ENCODE results near the gene APLP2. TPM values are rescaled to one million over a fixed set of nuclear protein-coding genes. Genes with fewer than 3 reads are reported as not detected.

Gene APLP2
- total RNA-seq, 2 donors from 2014 or later, result 493 to 557 TPM

DNA sequence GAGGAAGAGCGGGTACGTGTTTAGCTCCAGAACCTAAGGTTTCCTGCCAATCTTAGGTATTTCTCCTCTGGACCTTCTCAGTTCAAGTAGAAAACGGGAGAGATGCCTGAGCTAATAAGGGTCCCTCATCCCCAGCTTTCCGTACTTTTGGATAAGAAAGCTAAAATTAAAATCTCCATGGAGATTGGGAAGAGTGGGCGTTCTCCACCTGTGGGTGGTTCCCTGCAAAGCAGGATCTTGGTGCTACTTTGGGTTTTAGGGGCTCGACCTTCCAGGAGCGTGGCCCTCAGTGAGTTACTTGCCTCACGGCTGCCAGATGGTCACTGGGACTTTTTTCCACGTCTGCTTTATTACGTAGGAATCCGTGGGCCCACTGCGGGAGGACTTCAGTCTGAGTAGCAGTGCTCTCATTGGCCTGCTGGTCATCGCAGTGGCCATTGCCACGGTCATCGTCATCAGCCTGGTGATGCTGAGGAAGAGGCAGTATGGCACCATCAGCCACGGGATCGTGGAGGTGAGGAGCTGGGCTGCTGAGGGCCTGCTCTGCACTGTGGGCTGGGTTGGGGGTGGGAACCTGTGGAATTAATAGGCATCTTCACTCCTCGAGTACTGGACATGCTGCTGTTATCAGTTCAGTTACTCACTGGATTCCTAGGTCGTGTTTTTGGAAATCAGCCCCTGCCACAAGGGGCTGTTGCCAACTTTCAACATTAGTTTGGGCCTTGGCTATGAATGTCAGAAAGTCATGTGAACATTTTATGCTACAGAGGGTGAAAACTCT, 72.1 kb downstream of the APLP2 start:
- Histone ChIP-seq H3K9me3 (no peaks in the 10 kb centered on the region), H3K27me3 (replicated peaks; ENCODE audit: insufficient read depth) (no peaks in the 10 kb centered on the region), H3K27ac (no peak overlapping the region)

DNA sequence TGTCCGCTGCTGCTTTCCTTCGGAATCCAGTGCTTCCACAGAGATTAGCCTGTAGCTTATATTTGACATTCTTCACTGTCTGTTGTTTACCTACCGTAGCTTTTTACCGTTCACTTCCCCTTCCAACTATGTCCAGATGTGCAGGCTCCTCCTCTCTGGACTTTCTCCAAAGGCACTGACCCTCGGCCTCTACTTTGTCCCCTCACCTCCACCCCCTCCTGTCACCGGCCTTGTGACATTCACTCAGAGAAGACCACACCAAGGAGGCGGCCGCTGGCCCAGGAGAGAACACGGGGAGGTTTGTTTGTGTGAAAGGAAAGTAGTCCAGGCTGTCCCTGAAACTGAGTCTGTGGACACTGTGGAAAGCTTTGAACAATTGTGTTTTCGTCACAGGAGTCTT, 74.4 kb downstream of the APLP2 start:
- peaks cover 23% of the 10 kb centered on the region for H3K36me3 ChIP-seq
- no peak overlapping the region for H3K4me3 ChIP-seq
- TF ChIP-seq, protein P1, sequence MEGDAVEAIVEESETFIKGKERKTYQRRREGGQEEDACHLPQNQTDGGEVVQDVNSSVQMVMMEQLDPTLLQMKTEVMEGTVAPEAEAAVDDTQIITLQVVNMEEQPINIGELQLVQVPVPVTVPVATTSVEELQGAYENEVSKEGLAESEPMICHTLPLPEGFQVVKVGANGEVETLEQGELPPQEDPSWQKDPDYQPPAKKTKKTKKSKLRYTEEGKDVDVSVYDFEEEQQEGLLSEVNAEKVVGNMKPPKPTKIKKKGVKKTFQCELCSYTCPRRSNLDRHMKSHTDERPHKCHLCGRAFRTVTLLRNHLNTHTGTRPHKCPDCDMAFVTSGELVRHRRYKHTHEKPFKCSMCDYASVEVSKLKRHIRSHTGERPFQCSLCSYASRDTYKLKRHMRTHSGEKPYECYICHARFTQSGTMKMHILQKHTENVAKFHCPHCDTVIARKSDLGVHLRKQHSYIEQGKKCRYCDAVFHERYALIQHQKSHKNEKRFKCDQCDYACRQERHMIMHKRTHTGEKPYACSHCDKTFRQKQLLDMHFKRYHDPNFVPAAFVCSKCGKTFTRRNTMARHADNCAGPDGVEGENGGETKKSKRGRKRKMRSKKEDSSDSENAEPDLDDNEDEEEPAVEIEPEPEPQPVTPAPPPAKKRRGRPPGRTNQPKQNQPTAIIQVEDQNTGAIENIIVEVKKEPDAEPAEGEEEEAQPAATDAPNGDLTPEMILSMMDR (IDR thresholded peaks at IDR 0.05), result no peak
- H3K9me3 ChIP-seq, result no peaks in the 10 kb centered on the region
- DNase-seq (ENCODE audit: low spot score), result no peak
- H3K27ac ChIP-seq, result no peak overlapping the region
- no peaks in the 10 kb centered on the region for H3K27me3 ChIP-seq (replicated peaks; ENCODE audit: insufficient read depth)
- H3K4me1 ChIP-seq (ENCODE audit: control insufficient read depth in 1 of 2, low read depth in 2 of 2), result peaks cover 3 to 9% of the 10 kb centered on the region in 2 donors
- ATAC-seq (ENCODE audit: insufficient number of reproducible peaks, low FRiP score, low read depth), result no peak

More for the DNA sequence above, 72.1 kb downstream of the APLP2 start:
- no peak overlapping the region for H3K4me3 ChIP-seq
- H3K36me3 ChIP-seq, result peaks cover 23% of the 10 kb centered on the region
- TF ChIP-seq, protein P1 (IDR thresholded peaks at IDR 0.05), result no peak
- ATAC-seq (ENCODE audit: insufficient number of reproducible peaks, low FRiP score, low read depth) (no peak), DNase-seq (ENCODE audit: low spot score) (no peak)
- peaks cover 3 to 9% of the 10 kb centered on the region in 2 donors for H3K4me1 ChIP-seq (ENCODE audit: control insufficient read depth in 1 of 2, low read depth in 2 of 2)

DNA sequence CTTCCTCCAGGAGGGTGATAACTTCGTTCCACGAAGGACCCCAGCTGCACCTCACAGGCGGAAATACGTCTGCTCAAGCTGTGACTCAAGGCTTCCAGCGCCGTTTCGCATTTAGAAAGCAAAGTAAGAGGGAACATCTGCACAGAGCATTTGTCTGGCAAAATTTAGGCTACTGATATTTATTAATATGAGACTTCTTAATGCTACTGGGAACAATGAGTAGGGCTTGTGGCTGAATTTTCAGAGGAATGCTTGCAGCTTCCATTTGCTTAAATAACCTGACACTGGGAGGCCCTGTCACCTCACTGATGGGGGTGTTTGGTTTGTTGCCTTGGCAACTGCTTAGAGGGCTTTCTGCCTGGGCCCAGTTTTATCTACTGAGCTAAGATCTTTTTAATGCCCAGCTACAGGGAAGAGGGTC, 75.2 kb downstream of the APLP2 start:
- Histone ChIP-seq H3K4me1 (ENCODE audit: control insufficient read depth in 1 of 2, low read depth in 2 of 2) (peaks cover 3 to 9% of the 10 kb centered on the region in 2 donors), H3K9me3 (no peaks in the 10 kb centered on the region), H3K4me3 (no peak overlapping the region), H3K27ac (no peak overlapping the region), H3K27me3 (replicated peaks; ENCODE audit: insufficient read depth) (no peaks in the 10 kb centered on the region), H3K36me3 (peaks cover 20% of the 10 kb centered on the region)
- TF ChIP-seq, protein P1 (IDR thresholded peaks at IDR 0.05), result no peak
- no peak for ATAC-seq (ENCODE audit: insufficient number of reproducible peaks, low FRiP score, low read depth)
- no peak for DNase-seq (ENCODE audit: low spot score)

DNA sequence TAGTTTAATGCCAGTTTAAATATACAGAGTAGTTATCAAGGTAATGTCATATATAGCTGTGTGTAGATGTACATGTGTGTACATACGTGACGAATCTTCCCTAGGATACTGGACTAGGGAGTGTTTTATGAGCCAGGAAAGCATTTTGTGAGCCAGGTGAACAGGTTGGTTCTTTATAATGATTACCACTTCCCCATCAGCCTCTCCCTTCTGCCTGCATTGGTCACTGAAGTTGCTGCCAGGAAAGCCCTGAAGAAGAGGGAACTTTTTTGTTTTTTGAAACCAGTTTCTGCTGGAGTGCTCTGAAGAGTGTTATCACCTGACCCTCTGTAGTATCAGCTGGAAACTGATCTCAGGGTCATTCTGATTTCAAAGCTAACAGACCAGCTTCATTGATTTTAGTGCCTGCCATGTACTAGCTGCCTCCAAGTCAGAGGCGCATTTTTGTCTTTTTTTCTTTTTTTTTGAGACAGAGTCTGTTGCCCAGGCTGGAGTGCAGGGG, 75.7 kb downstream of the APLP2 start:
- peaks cover 20% of the 10 kb centered on the region for H3K36me3 ChIP-seq
- TF ChIP-seq, protein P1 (IDR thresholded peaks at IDR 0.05), result no peak

DNA sequence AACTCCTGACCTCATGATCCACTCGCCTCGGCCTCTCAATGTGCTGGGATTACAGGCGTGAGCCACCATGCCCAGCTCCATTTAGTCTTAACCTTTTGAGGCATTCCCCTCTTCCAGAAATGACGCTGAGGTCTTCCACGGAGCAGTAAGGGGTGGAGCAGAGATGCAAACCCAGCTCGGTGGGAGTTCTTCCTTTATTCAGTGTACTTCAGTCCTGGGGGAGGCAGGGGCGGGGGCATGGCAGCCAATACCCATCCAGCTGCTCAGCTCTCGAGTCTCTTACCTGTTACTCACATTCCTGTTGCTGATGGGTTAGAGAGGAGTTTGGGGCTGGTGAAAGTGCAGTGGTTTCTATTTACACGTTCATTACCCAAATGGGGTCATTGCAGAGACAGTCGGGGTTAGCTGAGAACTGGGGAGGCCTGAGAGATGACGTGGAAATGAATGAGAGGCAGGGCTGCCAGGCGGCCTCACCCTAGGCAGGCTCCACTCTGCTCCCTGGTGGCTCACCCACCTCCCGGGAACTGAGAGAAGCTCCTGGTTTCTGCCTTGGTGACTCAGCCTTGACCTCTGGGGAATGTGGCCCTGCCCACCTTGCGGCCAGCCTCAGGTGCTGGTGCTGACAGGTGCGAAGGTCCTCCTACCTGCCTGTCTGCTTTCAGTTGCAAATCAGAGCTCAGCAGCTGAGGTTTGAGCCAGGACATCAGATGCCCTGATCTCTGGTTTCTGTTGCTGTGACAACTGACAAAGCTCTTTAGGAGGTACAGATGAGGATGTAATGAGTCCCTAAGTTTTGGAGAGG, 76.5 kb downstream of the APLP2 start:
- DNase-seq (ENCODE audit: low spot score) (no peak), ATAC-seq (ENCODE audit: insufficient number of reproducible peaks, low FRiP score, low read depth) (no peak)
- Histone ChIP-seq H3K4me1 (ENCODE audit: control insufficient read depth in 1 of 2, low read depth in 2 of 2) (peaks cover 3 to 9% of the 10 kb centered on the region in 2 donors), H3K4me3 (no peak overlapping the region), H3K36me3 (peaks cover 20% of the 10 kb centered on the region), H3K9me3 (no peaks in the 10 kb centered on the region), H3K27me3 (replicated peaks; ENCODE audit: insufficient read depth) (no peaks in the 10 kb centered on the region), H3K27ac (no peak overlapping the region)
- TF ChIP-seq, protein P1 (IDR thresholded peaks at IDR 0.05), result no peak

More for the DNA sequence above, 75.7 kb downstream of the APLP2 start:
- Histone ChIP-seq H3K9me3 (no peaks in the 10 kb centered on the region), H3K4me3 (no peak overlapping the region), H3K27ac (no peak overlapping the region), H3K27me3 (replicated peaks; ENCODE audit: insufficient read depth) (no peaks in the 10 kb centered on the region), H3K4me1 (ENCODE audit: control insufficient read depth in 1 of 2, low read depth in 2 of 2) (peaks cover 3 to 9% of the 10 kb centered on the region in 2 donors)
- ATAC-seq (ENCODE audit: insufficient number of reproducible peaks, low FRiP score, low read depth) (no peak), DNase-seq (ENCODE audit: low spot score) (no peak)

Measured in thoracic aorta (tissue), 2 donors.